Activated T-cell treated with anti-CD3 and anti-CD28 coated beads for 4 hours (primary cell): Measurements from ENCODE around the gene CDK6.

Source experiments
- DNase-seq: peaks from one replicate; pipeline ENCODE4 v3.0.0-alpha.2; 2020

The CDK6 gene

GRCh38 chr7:92670204-92670851, 166.0 kb downstream of the CDK6 start:
- DNase-seq, result no peak

DNA sequence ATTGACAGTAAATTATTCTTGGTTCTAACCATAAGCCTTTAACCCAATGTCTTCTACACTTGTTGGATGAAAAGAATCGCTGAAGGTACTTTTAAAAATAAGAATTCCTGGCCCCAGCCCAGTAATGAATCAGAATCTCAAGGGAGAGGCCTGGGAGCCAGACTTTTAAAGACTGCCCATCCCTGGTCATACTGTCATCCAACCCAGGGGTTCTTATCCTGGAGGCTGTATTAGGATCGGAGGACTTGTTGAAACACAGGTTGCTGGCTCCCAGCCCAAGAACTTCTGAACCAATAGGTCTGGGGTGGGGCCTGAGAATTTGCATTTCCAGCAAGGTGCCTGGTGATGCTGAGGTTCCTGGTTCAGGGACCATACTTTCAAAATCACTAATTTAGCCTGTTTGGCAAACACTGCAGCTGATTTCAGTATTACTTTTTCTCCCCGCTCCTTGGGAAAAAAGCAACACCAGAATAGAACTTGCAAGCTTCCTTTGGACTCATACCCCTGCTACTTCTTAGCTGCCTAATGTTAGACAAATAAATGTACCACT, 166.7 kb downstream of the CDK6 start:
- no peak for DNase-seq

- DNase-seq, result no peak
Observed at GRCh38 chr7:92668564-92668963, 167.8 kb downstream of the CDK6 start.

DNA sequence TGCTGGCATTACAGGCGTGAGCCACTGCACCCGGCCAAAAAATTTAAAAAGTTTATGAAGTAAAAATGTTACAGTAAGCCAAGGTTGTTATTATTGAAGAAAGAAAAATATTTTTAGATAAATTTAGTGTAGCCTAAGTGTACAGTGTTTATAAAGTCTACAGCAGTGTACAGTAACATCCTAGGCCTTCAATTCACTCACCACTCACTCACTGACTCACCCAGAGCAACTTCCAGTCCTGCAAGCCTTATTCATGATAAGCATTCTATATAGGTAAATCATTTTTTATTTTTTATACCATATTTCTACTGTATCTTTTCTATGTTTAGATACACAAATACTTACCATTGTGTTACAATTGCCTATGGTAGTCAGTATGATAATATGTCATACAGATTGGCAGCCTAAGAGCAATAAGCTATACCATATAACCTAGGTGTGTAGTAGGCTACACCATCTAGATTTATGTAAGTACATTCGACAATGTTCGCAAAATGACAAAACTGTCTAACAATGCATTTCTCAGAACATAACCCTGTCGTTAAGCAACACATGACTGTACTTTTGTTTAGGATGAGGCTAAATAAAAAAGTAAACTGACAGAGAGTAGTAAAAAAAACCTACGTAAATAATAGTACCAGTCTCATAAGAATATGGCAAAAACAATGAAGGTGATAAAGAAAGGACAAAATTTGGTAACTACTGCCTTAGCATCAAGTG, 168.4 kb downstream of the CDK6 start:
- no peak for DNase-seq

DNA sequence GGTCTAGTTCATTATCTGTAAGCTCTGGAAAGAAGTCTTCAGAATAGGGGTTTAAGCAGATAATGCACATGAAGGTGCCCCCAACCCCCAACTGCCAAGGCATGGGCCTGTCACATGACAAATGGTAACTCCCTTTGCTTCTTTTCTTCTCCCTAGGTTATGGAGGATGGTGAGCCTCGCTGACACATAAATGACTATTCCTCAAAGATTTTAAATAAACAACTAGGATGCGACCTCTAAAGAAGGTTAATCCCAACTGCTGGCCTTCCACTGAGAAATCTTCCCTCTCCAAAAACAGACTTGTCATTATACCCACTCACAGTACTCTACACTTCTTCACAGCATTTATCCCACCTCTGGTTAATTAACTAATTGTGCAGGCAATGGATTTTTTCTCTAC, 170.4 kb downstream of the CDK6 start:
- DNase-seq, result no peak

- no peak for DNase-seq
Observed at GRCh38 chr7:92661651-92662050, 174.7 kb downstream of the CDK6 start.

- no peak for DNase-seq
Observed at GRCh38 chr7:92658671-92659070, 177.7 kb downstream of the CDK6 start.

- no peak for DNase-seq
Observed at GRCh38 chr7:92657391-92657790, 179.0 kb downstream of the CDK6 start.

DNA sequence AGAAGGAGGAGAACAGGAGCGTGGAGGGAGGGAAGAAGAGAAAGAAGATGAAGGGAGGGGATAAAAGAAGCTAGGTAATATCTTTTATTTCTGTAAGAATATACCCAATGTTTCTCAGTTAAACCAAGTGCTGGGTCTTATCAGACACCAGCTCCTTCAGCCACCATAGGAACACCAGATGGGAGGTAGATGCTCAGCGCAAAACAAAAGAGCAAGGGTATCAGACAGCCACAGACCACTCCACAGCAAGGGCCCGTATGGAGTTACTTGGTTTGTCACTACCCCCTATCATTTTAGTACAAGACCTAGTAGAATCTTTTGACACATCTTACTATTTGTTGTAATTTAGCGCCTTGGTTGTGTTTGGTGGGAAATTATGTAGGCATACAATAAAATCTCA, 180.3 kb downstream of the CDK6 start:
- DNase-seq, result no peak

DNA sequence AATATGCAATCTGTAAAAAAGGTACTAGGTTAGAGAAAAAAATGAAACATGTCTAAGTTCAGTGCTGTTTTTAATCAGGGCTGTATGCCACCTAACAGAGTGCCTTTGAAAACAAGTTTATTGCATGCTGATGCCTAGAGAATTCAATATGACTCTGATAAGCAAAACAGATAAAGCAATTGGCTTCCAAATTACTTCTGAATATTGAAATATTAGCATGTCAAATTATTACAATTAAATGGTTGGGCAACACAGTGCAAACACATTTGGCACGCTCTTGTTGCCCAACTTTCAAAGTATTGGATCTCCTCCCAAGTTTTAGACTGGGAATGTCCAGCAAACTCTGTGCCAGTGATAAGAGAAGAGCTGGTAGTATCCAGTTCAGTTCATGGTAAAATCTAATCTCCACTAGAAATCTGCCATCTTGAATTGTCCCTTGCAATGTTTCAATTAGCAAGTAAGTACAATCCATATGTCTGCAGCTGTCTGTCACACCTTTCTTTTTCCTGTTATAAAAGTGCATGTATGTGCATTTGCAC, 181.0 kb downstream of the CDK6 start:
- DNase-seq, result no peak

- DNase-seq, result no peak
Observed at GRCh38 chr7:92653136-92653535, 183.2 kb downstream of the CDK6 start.

DNA sequence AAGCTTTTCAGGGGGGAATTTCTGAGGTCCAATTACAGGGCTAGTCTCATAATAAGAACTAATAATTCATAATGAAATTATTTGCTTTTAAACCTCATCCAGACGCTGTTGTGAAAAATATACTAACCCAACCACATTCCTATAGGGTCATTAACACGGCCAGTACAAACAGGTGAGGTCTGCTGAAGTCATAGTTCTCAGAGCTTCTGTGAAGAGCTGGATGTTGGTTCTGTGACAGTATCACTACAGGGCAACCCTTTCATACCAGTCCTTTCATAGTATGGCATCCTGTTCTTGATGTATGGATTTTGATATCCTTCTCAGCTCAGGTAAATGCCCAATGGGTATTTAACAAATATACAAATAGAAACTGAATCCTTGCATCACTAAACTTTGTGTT, 183.8 kb downstream of the CDK6 start:
- no peak for DNase-seq

GRCh38 chr7:92650391-92650790, 186.0 kb downstream of the CDK6 start:
- no peak for DNase-seq

GRCh38 chr7:92648067-92648466, 188.3 kb downstream of the CDK6 start:
- DNase-seq, result no peak

DNA sequence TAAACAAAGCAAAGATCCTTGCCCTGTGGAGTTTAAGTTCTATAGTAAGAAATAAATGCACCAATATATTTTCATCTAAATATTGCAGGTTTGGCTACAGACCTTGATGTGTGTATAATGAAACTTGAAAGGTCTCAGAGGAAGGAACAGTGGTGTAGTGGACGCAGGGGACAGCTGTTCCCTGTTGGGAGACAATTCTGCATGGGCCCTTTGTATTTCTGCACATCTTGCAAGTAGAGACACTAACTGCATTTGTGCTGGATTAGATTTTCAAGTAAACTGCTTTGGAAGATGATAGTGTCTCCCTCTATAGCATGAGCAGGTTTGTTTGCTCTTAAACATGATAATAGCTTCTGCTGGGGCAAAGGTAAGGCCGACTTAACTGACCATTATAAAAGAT, 188.7 kb downstream of the CDK6 start:
- DNase-seq, result no peak

GRCh38 chr7:92647011-92647625, 189.3 kb downstream of the CDK6 start:
- no peak for DNase-seq

GRCh38 chr7:92645114-92646061, 191.0 kb downstream of the CDK6 start:
- DNase-seq, result no peak

- DNase-seq, result no peak
Observed at GRCh38 chr7:92644406-92645113, 191.8 kb downstream of the CDK6 start.

- no peak for DNase-seq
Observed at GRCh38 chr7:92643821-92644220, 192.6 kb downstream of the CDK6 start.

DNA sequence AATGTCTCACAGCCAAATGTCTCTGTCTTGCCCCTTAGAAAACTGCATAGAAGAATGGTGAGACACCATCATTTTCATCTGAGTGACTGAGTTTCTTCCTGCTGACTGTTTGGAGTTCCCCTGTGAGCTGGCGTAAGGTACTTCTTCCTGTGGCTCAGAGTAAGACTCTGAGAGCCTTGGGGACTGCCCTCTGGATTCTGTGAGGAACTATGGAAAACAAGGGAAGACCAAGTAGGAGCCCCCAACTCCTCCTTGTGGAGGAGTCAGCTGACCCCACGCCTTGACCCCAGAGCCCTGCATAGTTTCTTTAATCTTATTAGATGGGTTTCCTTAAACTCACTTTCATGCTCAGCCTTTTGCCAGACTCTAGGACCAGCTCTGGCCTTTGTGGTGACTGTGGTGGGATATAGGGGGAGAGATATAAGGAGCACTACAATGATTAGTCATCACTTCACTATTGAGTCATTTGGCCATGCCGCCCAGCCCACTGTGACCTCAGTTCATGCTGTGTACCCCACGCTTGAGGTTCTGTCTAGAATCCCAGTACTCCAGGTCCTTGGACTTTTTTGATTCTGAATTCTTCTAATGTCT, 194.4 kb downstream of the CDK6 start:
- DNase-seq, result peak; percentile 24

DNA sequence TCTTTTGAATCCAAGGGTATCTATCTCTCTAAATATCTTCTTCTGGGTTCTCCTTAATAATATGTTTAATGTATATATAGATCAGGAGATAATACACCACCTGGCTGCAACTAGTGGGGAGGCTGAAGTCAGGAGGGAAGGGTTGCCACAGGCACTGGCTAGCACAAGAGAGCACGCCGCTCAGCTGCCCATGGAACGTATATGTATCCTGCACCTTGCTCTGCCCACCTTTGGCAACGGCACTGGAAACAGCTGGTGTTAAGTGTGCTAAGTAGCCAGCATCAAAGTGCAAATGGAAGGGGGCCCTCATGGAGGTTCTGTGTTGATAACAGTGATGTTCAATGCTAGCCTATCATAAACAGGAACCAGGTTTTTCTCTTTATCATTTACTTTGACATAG, 196.4 kb downstream of the CDK6 start:
- no peak for DNase-seq
